GM08714 (cell line): ENCODE results near the gene KCNMB4.
A peak's percentile ranks its signal among the peaks of the same experiment; 100 is the strongest.
"Not testable (repeated sequence)": the region's sequence is repeated elsewhere in the genome, so short reads cannot be mapped to it uniquely, and the experiment has no call there.

Experiments
- H3K4me3 ChIP-seq: fragments of 200-500 bp; sonication (Bioruptor generic); 2 replicates; pipeline ENCODE4 v1.5.1; 2014; ENCODE audit warnings: mild to moderate bottlenecking, low read length, inconsistent platforms
- ZNF274 ChIP-seq: IDR thresholded peaks from 2 replicates; pipeline ENCODE4 v1.6.1; 2012; ENCODE audit warnings: mild to moderate bottlenecking, low read depth, low read length

KCNMB4 gene

GRCh38 chr12:70360218-70360617 lies 5.9 kb upstream of the KCNMB4 start:
- TF ChIP-seq ZNF274 = no peak
- no peak overlapping the region for H3K4me3 ChIP-seq

GRCh38 chr12:70364695-70365397 lies 1.2 kb upstream of the KCNMB4 start:
- no peak for TF ChIP-seq ZNF274
- H3K4me3 ChIP-seq = peak overlapping the region; percentile 70; the same call in 1 of the 2 replicates

GRCh38 chr12:70365398-70365647 lies 767 bp upstream of the KCNMB4 start:
- TF ChIP-seq ZNF274 = no peak
- H3K4me3 ChIP-seq = peak overlapping the region; percentile 70; the same call in 1 of the 2 replicates

GRCh38 chr12:70366581-70367257 lies 629 bp downstream of the KCNMB4 start:
- H3K4me3 ChIP-seq = peak overlapping the region; percentile 70
- no peak for TF ChIP-seq ZNF274

GRCh38 chr12:70367258-70368141 lies 1.4 kb downstream of the KCNMB4 start:
- no peak for TF ChIP-seq ZNF274
- H3K4me3 ChIP-seq = peak overlapping the region; percentile 70

- no peak for TF ChIP-seq ZNF274
- no peak overlapping the region for H3K4me3 ChIP-seq
Observed at GRCh38 chr12:70372881-70373280, 6.8 kb downstream of the KCNMB4 start.

GRCh38 chr12:70379846-70380245 lies 13.8 kb downstream of the KCNMB4 start:
- TF ChIP-seq ZNF274 = no peak
- H3K4me3 ChIP-seq = no peak overlapping the region

GRCh38 chr12:70383484-70383883 lies 17.4 kb downstream of the KCNMB4 start:
- H3K4me3 ChIP-seq = no peak overlapping the region
- TF ChIP-seq ZNF274 = no peak

- no peak overlapping the region for H3K4me3 ChIP-seq
- no peak for TF ChIP-seq ZNF274
Observed at GRCh38 chr12:70383886-70384285, 17.8 kb downstream of the KCNMB4 start.

- no peak overlapping the region for H3K4me3 ChIP-seq
- TF ChIP-seq ZNF274 = no peak
Observed at GRCh38 chr12:70386771-70387170, 20.7 kb downstream of the KCNMB4 start.

- no peak for TF ChIP-seq ZNF274
- H3K4me3 ChIP-seq = no peak overlapping the region
Observed at GRCh38 chr12:70389678-70390077, 23.6 kb downstream of the KCNMB4 start.

GRCh38 chr12:70392631-70393030 lies 26.5 kb downstream of the KCNMB4 start:
- not testable (repeated sequence) for H3K4me3 ChIP-seq

- no peak for TF ChIP-seq ZNF274
- H3K4me3 ChIP-seq = no peak overlapping the region
Observed at GRCh38 chr12:70393787-70394499, 27.9 kb downstream of the KCNMB4 start.

GRCh38 chr12:70398002-70398401 lies 31.9 kb downstream of the KCNMB4 start:
- no peak overlapping the region for H3K4me3 ChIP-seq
- TF ChIP-seq ZNF274 = no peak
